ENCODE measurements around the gene KDM2B. TPM values are rescaled to one million over a fixed set of nuclear protein-coding genes. Genes with fewer than 3 reads are reported as not detected.

The KDM2B gene
- total and polyA plus RNA-seq, 2 donors (not counting 3 experiments of a cell fraction or from before 2014, with no cell fraction given), result 26.8 to 37.3 TPM

DNA sequence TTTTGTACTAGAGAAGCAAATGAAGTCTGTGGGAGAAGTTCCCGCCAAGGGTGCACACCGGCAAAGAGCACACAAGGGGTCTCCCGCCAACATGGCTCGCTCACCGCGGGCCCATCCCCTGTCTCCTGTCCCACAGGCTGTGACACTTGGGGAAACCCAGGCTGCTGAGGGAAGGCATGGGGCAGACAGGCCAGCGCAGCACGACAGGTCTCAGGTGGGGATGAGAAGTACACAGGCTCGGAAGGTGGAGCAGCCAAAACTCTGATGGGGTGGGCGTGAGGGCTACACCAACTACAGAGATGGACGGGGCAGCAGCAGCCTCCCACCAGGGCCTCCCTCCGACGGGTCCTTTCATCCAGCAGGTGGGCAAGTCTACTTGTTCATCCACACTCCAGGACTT is 116.5 kb downstream of the KDM2B start:
- ChIA-PET POLR2A (no interaction called here), CTCF (interaction anchor here (1.0 kb wide), 1 partner anchor 48 kb away, joined by 3 read pairs; no protein-coding TSS in a partner anchor)
- Histone ChIP-seq H2AFZ (ENCODE audit: low read depth, low read length) (no peak overlapping the region), H3K4me2 (ENCODE audit: insufficient read depth, low read length) (no peak overlapping the region), H4K20me1 (replicated peaks; ENCODE audit: control insufficient read depth, extremely low read depth, insufficient read depth, low read length) (no peaks in the 10 kb centered on the region), H3K4me3 (replicated peaks in 1 of 3; ENCODE audit: insufficient read depth in 1 of 3, low read depth in 1 of 3, low read length in 3 of 3) (no peak overlapping the region), H3K27me3 (ENCODE audit: control insufficient read depth in 2 of 2, insufficient read depth in 2 of 2, low read length in 2 of 2) (no peaks in the 10 kb centered on the region), H3K4me1 (ENCODE audit: control insufficient read depth, extremely low read depth, insufficient read depth, low read length) (peaks cover 10% of the 10 kb centered on the region), H3K36me3 (ENCODE audit: control insufficient read depth in 2 of 2, extremely low read depth in 1 of 2, insufficient read depth in 2 of 2, low read length in 2 of 2) (no peaks in the 10 kb centered on the region), H3K9me3 (replicated peaks; ENCODE audit: control insufficient read depth, insufficient read depth, low read length) (no peaks in the 10 kb centered on the region), H3K9ac (replicated peaks; ENCODE audit: extremely low read depth, insufficient read depth, low read length) (no peak overlapping the region), H3K27ac (ENCODE audit: insufficient read depth, low read depth, low read length) (no peak overlapping the region), H3K79me2 (ENCODE audit: control insufficient read depth, insufficient read depth, low read length) (peaks cover 42% of the 10 kb centered on the region), H3K9me1 (replicated peaks; ENCODE audit: control insufficient read depth, extremely low read depth, insufficient read depth, low read length) (no peaks in the 10 kb centered on the region)
- no TSS peak for BruUV-seq (replicated peaks)
- FAIRE-seq (no peak), DNase-seq (ENCODE audit: low read depth, low spot score) (no peak)
- TF ChIP-seq JUN (IDR thresholded peaks at IDR 0.05; ENCODE audit: borderline replicate concordance, insufficient read depth, insufficient read length, low read depth), result no peak
- TF ChIP-seq MYC (IDR thresholded peaks at IDR 0.05; ENCODE audit: low read depth, low read length), result no peak
- TF ChIP-seq POLR2AphosphoS5 (IDR thresholded peaks at IDR 0.05; ENCODE audit: insufficient read depth, low read depth, low read length), result no peak
- TF ChIP-seq CTCF (IDR thresholded peaks at IDR 0.05; ENCODE audit: extremely low read depth in 1 of 2, insufficient read depth in 1 of 2, low read depth in 1 of 2, low read length in 2 of 2), result no peak
- TF ChIP-seq, protein P1, sequence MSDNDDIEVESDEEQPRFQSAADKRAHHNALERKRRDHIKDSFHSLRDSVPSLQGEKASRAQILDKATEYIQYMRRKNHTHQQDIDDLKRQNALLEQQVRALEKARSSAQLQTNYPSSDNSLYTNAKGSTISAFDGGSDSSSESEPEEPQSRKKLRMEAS (IDR thresholded peaks at IDR 0.05; ENCODE audit: insufficient read depth, insufficient read length), result no peak
- TF ChIP-seq FOS (IDR thresholded peaks at IDR 0.05; ENCODE audit: borderline replicate concordance, insufficient read depth, low read length), result no peak
- TF ChIP-seq POLR2A (IDR thresholded peaks at IDR 0.05; ENCODE audit: low read depth, low read length), result no peak
- TF ChIP-seq GATA2 (IDR thresholded peaks at IDR 0.05; ENCODE audit: insufficient read depth, insufficient read length, low read depth, low read length), result no peak
- no peak for TF ChIP-seq EZH2 (IDR thresholded peaks at IDR 0.05; ENCODE audit: borderline replicate concordance, low read depth, low read length, severe bottlenecking)
- intact Hi-C loops (cut with micrococcal nuclease) (no loop called here), dilution Hi-C loops (cut with MboI; ENCODE audit: extremely low pct_ligation_motif_present, low sequenced_read_pairs) (no loop called here)
